GM18858 (cell line): Measurements from ENCODE around the gene ATP5PO.
"Not testable (repeated sequence)": the region's sequence is repeated elsewhere in the genome, so short reads cannot be mapped to it uniquely, and the experiment has no call there.

Experiments used
- ATAC-seq: cut with Tn5 transposase; IDR thresholded peaks from one replicate; pipeline ENCODE4 v1.9.1; 2021; ENCODE audit not compliant: unreplicated experiment

Gene ATP5PO

GRCh38 chr21:33872881-33873515, 42.6 kb downstream of the ATP5PO start:
- no peak for ATAC-seq

GRCh38 chr21:33871171-33871570, 44.4 kb downstream of the ATP5PO start:
- no peak for ATAC-seq

- ATAC-seq = no peak
Measured at GRCh38 chr21:33870768-33871167, 44.8 kb downstream of the ATP5PO start.

- no peak for ATAC-seq
Measured at GRCh38 chr21:33869873-33870272, 45.7 kb downstream of the ATP5PO start.

GRCh38 chr21:33867868-33868267, 47.7 kb downstream of the ATP5PO start:
- ATAC-seq = not testable (repeated sequence)

GRCh38 chr21:33866826-33867225, 48.8 kb downstream of the ATP5PO start:
- ATAC-seq = no peak

GRCh38 chr21:33865996-33866575, 49.5 kb downstream of the ATP5PO start:
- no peak for ATAC-seq

GRCh38 chr21:33865176-33865575, 50.4 kb downstream of the ATP5PO start:
- ATAC-seq = no peak

- no peak for ATAC-seq
Measured at GRCh38 chr21:33864150-33864549, 51.5 kb downstream of the ATP5PO start.

GRCh38 chr21:33863191-33863590, 52.4 kb downstream of the ATP5PO start:
- ATAC-seq = not testable (repeated sequence)

GRCh38 chr21:33861125-33861524, 54.5 kb downstream of the ATP5PO start:
- ATAC-seq = no peak

- no peak for ATAC-seq
Measured at GRCh38 chr21:33860332-33860879, 55.2 kb downstream of the ATP5PO start.

GRCh38 chr21:33859373-33860102, 56.1 kb downstream of the ATP5PO start:
- no peak for ATAC-seq

GRCh38 chr21:33858667-33859372, 56.8 kb downstream of the ATP5PO start:
- no peak for ATAC-seq

- ATAC-seq = no peak
Measured at GRCh38 chr21:33857846-33858666, 57.5 kb downstream of the ATP5PO start.

- no peak for ATAC-seq
Measured at GRCh38 chr21:33856893-33857527, 58.6 kb downstream of the ATP5PO start.

GRCh38 chr21:33855190-33855589, 60.4 kb downstream of the ATP5PO start:
- ATAC-seq = no peak

GRCh38 chr21:33854604-33855003, 61.0 kb downstream of the ATP5PO start:
- no peak for ATAC-seq
